HG03520 (cell line): ENCODE results near the gene TRIP10.

ENCODE experiments used
- ATAC-seq: cut with Tn5 transposase; IDR thresholded peaks from one replicate; pipeline ENCODE4 v1.9.1; 2021; ENCODE audit warnings: mild to moderate bottlenecking, moderate library complexity; ENCODE audit not compliant: unreplicated experiment

The TRIP10 gene

GRCh38 chr19:6711605-6712004 lies 27.9 kb upstream of the TRIP10 start:
- ATAC-seq, result no peak

DNA sequence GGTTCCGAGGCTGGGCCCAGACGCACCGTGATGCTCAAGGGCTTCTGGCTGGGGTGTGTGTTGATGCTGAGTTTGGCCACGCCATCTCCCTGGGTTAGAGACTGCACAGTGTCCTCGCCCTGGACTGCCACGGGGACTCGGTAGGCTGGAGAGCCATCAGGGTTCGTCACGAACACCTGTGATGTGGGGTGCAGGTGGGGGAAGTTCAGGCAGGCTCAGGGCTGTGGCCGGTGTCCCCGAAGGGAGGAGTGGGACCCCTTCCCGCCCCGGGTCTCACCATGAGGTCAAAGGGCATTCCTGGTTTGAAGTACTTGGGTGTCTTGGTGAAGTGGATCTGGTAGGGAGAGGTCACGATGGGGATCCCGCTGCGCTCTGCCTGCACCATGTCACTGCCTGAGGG lies 27.2 kb upstream of the TRIP10 start:
- no peak for ATAC-seq

- ATAC-seq, result no peak
Measured at GRCh38 chr19:6712692-6713670, 26.5 kb upstream of the TRIP10 start.

DNA sequence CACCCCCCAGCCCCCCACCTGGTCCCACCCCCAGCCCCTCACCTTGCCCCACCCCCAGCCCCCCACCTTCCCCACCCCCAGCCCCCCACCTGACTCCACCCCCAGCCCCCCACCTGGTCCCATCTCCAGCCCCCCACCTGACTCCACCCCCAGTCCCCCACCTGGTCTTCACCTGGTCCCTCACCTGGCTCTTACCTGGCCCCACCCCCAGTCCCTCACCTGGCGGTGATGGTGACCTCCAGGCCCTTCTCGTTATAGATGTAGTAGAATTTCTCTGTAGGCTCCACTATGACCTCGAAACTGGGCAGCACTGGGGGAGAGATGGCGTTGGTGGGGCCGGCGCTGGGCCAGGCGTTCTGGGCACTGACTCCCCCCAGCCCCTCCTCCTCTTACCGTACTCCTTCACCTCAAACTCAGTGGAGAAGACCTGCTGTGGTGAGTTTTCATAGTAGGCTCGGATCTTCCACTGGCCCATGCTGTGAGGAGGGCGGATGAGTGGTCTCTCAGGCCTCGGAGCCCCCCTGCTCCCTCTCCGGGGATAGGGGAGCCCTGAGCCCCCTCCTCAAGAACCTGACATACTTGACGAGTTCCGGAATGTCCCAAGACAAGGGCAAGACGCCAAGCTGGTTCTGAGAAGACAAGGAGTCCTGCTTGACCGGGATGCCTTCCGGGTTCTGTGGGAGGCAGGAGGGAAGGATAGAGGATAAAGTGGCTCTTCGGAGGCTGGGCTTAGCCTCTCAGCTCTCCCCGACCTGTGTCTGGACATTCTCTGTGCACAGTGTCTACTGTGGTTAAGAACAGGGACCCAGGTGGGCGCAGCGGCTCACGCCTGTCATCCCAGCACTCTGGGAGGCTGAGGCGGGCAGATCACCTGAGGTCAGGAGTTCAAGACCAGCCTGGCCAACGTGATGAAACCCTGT lies 25.4 kb upstream of the TRIP10 start:
- no peak for ATAC-seq

DNA sequence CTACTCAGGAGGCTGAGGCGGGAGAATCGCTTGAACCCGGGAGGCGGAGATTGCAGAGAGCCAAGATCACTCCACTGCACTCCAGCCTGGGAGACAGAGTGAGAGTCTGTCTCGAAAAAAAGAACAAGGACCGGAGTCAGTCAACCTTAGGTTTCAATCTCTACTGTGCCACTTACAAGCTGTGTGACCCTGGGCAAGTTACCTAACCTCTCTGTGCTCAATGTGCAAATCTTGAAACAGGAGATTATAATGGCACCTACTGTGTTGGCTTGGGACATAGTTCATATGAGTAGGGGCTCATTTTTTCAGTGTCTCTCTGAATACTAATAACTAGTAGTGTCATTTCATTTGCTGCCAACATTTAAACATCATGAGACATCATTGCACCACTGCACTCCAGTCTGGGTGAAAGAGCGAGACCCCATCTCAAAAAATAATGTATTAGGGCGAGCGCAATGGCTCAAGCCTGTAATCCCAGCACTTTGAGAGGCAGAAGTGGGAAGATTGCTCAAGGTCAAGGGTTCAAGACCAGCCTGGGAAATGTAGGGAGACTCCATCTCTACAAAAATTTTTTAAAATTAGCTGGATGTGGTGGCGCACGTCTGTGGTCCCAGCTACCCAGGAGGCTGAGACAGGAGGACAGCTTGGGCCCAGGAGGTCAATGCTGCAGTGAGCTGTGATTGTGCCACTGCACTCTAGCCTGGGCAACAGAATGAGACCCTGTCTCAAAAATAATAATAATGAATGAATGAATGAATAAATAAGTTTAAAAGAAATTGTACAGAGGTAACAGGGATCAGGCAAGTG lies 24.5 kb upstream of the TRIP10 start:
- no peak for ATAC-seq

DNA sequence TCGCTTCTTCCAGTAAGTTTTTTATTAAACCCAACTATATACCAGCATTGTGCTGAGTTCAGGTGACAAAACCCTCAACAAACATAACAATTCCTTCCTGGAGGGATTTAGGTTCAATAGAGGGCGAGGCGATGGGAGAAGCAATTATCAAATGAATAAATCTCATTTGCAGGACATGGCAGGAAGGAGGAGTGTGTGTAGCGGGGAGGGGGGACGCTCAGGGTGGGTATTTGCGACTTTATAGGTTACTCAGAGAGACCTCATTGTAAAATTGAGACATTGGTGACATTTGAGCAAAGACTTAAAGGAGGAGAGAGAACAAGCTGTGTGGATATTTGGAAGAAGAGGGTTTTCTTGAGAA lies 22.9 kb upstream of the TRIP10 start:
- ATAC-seq, result no peak

DNA sequence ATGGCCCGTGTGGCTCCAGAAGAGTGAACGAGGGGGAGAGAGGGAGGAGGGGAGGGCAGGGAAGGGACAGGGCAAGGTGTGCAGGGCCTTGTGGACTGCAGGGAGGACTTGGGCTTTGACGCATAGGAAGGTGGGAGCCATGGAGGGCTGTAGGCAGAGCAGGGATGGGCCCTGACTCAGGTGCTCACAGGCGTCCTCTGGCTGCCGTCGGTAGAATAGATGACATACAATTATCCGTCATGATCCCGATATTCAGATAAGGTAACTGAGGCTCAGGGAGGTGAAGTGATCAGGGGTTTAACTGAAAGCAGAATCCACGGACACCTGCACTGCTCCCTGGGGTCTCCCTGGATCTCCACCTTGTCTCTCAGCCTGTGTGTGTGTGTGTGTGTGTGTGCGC lies 22.4 kb upstream of the TRIP10 start:
- no peak for ATAC-seq

GRCh38 chr19:6717441-6717971 lies 22.0 kb upstream of the TRIP10 start:
- no peak for ATAC-seq

- no peak for ATAC-seq
Measured at GRCh38 chr19:6718111-6718740, 21.3 kb upstream of the TRIP10 start.

GRCh38 chr19:6718741-6719539 lies 20.5 kb upstream of the TRIP10 start:
- no peak for ATAC-seq

- no peak for ATAC-seq
Measured at GRCh38 chr19:6719540-6719861, 20.0 kb upstream of the TRIP10 start.

- no peak for ATAC-seq
Measured at GRCh38 chr19:6719992-6720368, 19.5 kb upstream of the TRIP10 start.

DNA sequence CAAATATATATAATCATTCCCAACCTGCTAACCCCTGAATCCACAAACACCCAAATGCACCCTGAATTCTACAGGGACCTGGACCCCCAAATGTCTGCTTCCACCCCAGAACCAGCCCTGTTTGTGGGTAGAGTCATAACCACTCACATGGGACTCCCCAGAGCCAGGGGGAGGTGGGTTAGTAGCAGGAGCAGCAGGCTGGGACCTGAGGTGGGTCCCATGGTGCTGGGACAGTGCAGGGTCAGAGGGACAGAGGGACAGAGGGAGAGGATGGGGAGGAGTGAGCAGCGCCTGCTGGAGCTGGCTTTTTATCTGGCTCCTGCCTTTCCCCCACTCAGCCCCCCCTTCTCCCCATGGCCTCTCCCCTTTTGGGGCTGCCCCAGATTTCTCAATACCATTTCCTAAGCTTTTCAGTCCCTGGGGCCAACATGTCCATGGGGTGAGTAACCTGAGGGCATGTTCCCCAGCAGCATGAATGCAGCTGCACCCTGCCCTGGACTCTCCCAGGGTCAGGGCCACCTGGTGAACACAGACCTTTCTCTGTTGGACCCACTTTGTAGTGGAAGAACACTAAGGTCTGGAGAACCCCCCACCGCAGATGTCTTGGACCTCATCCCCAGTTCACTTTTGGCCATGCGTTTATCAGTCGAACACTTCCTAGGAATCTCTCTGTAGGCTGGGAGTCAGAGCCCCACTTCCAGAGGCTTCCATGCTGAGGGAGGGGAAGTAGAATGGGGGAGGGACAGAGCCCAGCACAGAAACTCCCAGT lies 18.9 kb upstream of the TRIP10 start, which contains the start of gene C3:
Gene C3 (minus strand): TSS at position 282 of the 769 bp plus-strand sequence. CDS start 61 bp downstream, at position 221.
- ATAC-seq, result no peak

GRCh38 chr19:6721138-6721474 lies 18.4 kb upstream of the TRIP10 start:
- no peak for ATAC-seq

- no peak for ATAC-seq
Measured at GRCh38 chr19:6721773-6722172, 17.7 kb upstream of the TRIP10 start.

DNA sequence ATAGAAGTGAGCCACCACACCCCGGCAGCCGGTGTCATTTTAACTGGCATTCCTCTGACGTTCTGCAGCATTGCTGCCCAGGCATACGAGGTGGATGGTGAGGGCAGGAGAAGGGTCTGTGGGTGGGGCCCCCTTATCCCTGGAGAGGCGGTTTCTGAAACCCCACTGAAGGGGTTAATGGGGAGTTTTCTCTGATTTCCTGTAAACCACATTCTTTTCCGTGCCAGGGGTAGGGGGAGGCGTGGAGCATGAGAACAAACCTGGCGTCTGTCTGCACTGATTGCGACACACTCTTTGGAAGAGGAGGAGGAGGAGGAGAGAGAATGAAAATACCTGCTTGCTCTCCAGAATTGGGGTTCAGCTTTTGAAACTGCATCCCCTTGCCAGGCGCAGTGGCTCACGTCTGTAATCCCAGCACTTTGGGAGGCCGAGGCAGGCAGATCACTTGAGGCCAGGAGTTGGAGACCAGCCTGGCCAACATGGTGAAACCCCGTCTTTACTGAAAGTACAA lies 16.3 kb upstream of the TRIP10 start:
- no peak for ATAC-seq

DNA sequence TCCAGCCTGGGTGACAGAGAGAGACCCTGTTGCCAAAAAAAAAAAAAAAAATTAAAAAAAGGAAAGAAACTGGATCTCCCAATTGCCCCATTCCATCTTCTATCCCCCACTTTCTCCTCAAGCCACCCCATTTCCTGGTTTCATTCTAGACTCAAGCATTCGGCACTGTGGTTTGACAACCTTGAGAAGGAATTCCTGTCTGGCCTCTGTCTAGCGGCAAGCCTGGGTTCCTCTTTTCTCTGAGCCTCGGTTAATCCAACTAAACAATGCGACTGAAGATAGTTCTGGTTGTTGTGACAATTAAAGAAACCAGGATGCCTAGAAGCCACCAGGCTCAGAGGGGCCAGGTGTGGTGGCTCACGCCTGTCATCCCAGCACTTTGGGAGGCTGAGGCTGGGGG lies 15.7 kb upstream of the TRIP10 start:
- ATAC-seq, result no peak

DNA sequence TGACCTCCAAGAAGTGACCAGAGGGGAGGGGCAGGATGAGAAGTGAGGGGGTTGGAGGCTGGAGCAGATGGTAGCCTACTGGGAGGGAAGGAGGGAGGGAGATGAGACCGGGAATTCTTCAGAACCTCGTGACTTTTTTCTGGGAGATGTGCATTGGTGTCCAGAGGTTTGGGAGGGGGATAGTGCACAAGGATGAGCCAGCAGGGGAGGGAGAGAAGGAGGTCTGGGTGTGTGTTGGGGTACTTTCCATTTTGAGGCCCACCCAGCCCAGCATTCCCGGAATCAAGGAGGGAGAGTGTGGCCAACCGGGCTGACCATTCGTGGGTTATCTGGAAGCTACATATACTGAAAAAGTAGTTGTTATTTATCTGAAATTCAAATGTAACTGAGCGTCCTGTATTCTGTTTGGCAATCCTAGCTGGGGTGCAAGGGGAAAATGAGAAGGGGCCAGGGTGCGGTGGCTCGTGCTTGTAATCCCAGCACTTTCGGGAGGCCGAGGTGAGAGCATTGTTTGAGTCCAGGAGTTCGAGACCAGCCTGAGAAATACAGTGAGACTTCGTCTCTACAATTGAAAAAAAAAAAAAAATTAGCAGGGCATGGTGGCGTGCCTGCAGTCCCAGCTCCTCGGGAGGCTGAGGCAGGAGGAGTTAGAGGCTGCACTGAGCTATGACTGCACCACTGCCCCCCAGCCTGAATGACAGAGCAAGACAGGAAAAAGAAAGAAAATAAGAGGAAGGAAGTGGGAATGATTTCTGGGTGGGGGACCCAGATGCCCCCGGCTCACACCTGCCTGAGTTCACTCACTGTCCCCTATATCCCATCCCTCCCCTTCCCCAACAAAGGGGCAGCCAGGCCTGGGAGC lies 14.6 kb upstream of the TRIP10 start:
- ATAC-seq, result no peak
